NCI-H524 treated with DMSO at 0.1 percent for 48 hours (cell line): Measurements from ENCODE around the gene CLC.
"Not testable (repeated sequence)": the region's sequence is repeated elsewhere in the genome, so short reads cannot be mapped to it uniquely, and the experiment has no call there.

Source experiments
- DNase-seq: peaks from one replicate; lab custom pipeline; 2025; lab: John Stamatoyannopoulos, UW

The CLC gene

DNA sequence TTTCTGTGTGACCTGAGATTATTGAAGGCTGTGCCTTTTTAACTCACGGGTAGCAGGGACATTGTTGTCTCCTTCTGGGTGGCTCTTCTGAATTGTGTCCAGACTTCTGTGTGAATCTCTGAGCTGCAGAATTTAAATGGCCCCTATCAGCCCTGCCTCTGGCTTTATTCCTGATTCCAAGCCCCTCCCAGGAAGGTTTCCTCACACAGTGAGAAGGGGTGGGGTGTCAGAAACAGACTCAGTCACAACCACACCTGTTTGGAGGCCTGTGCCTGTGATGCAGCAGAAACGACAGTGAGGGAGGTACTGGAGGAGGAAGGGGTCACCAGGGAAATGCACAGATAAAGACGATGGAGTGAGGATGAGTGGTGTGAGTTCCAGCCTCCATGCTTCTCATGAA, at the start of gene CLC:
Gene CLC, minus strand, starts transcription at position 139 of the 400 bp plus-strand sequence. Its CDS starts 77 bp downstream, at position 62.
- DNase-seq = no peak

- DNase-seq = no peak
Measured at GRCh38 chr19:39780894-39781293, 43.1 kb upstream of the CLC start.

- no peak for DNase-seq
Measured at GRCh38 chr19:39778763-39779162, 40.9 kb upstream of the CLC start, which contains the start of gene LEUTX. TSS of gene LEUTX (plus strand) at chr19:39778854. CDS start at chr19:39778921, 67 bp downstream.

DNA sequence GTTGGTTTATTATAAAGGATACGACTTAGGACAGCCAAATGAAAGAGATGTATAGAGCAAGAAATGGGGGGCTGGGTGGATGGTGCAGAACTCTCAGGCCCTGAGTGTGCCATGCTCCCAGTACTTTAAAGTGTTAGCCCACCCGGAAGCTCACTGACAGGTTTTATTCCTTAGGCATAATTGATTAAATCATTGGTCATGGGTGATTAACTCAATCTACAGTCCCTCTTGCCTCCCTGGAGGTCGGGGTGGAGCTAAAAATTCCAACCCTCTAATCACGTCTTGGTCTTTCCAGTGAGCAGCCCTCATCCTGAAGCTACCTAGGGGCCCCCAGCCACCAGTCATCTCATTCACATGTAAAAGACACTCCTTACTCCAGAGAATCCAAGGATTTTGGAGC, 31.0 kb upstream of the CLC start:
- DNase-seq = no peak

GRCh38 chr19:39768334-39768733, 30.5 kb upstream of the CLC start:
- no peak for DNase-seq

DNA sequence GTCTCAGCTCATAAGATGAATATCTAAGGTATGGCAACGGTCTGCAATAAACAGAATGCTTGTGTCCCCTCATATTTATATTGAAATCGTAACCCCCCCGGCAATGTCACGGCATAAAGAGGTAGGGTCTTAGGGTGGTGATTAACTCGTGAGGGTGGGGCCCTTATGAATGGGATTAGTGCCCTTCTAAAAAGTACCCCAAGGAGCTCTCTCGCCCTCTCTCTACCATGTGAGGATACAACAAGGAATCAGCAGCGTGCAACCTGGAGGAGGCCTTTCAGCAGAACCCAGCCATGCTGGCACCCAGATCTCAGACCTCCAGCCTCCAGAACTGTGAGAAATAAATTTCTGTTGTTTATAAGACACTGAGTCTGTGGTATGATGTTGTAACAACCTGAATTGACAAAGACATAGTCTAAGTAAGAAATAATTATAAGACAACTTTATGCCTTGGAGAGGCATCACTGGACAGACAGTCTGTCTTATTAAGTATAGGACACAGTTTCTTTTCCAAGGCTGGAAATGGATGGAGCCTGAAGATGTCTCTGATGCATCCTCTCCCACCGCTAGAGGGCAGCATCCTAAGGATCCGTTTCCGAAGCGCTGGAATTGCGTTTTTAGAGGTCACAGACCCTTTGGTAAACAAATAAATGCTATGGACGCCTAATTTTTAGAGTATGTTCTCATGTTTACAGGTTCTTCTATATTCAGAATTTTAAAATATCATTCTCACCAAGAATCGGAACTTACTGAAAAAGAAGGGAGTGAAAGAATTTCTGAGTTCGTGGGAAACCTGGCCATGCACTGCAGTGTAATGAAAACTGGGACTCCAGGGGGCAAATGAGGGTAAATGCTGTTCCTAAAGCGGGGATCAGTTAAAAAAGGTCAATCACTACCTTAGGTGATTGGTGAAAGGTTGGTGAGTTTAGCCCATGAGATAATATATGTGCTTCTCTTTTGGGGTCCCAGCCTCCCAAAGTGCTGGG, 27.6 kb upstream of the CLC start:
- no peak for DNase-seq

GRCh38 chr19:39761851-39762250, 24.0 kb upstream of the CLC start:
- DNase-seq = not testable (repeated sequence)

DNA sequence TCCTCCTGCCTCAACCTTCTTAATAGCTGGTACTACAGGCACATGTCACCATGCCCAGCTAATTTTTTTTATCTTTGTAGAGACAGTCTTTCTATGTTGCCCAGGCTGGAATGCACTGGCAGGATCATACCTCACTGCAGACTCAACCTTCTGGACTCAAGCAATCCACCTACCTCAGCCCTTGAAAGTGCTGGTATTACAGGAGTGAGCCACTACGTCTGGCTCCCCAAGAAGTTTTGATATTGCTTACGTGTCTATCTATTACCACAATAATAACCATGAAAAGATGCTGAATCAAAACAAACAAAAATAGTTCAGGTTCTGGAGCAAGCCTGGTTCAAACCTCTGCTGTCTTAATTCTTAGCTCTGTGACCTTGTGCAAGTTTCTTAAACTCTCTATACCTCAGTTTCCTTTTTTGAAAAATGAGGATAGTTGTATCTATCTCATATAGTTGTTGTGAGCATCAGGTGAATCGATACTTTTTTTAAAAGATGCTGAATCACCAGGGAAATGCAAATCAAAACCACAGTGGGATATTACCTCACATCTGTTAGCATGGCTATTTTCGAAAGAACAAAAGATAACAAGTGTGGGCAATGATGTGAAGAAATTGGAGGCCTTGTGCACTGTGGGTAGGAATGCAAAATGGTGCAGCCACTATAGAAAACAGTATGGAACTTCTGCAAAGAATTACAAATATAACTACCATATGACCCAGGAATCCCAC, 21.8 kb upstream of the CLC start:
- no peak for DNase-seq

DNA sequence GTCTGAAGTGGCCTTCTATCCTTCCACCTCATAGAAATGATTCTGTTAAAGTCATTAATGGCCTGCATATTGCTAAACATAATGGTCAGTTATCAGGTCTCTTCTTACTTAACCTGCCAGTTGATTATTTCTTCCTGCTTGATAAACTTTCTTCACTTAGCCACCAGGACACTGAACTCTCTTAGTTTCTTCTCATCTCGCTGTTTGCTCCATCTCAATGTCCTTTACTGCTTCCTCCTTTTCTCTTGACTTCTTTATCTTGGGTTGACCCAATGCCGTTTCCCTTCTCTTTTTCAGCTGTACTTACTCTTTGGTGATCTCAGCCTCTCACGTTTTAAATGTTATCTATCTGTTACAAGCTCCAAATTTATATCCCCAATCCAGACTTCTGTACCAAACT, 17.1 kb upstream of the CLC start:
- no peak for DNase-seq

DNA sequence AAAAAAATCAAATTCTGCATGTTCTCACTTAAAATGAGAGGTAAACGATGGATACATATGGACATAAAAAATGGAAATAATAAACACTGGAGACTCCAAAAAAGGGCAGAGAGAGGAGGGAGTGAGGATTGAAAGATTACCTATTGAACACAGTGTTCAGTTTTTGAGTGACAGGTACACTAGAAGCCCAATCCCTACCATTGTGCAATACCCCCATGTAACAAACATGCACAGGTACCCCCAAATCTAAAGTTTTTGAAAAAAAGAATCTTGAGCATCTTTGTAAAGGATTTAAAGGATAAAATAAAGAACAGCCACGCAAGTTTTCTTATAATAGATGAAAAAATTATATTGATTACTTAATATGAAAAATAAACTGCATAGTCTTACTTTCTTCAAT, 16.7 kb upstream of the CLC start:
- DNase-seq = no peak

- DNase-seq = no peak
Measured at GRCh38 chr19:39752795-39753194, 15.0 kb upstream of the CLC start.

DNA sequence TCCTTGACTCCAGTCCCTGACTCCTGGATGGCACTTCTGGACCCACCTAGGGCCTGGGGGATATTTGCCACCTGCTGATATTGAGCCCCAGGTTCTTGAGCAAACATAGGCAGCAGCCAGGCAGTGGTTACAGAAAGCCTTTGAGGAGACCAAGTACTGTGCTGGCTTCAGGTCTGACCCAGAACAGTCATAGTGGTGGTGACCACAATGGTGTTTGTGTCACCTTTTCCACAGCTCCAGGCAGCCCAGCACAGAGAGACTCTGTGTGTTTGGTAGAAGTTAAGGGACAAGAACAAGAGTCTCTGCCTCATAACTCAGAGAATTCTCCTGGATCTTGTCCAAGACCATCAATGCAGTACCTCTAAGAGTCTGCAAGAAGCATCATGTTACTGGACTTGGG, 14.6 kb upstream of the CLC start:
- no peak for DNase-seq

GRCh38 chr19:39749981-39750380, 12.2 kb upstream of the CLC start:
- no peak for DNase-seq

DNA sequence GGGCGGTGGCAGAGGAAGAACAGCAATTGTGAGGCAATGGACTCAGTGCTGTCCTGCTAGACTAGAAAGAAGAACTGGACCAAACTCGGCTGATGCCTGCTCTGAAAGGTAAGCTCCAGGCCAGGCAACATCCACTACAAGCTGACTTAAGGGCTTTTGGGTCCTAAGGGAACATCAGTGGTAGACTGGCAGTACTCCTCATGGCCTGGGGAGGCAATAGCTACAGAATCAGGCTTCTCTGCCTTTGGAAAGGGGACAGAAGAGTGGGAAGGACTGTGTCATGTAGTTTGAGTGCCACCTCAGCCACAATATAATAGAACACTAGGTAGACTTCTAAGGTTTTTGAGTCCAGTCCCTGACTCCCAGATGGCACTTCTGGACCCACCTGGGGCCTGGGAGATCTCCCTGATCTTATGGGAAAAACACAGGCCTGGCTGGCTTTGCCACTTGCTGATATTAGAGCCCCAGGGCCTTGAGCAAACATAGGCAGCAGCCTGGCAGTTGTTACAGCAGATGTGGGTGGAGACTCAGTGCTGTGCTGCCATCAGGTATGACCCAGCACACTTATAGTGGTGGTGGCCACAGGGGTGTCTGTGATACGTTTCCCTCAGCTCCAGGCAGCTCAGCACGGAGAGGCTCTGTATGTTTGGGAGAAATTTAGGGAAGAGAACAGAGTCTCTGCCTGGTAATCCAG, 9.2 kb upstream of the CLC start:
- DNase-seq = no peak

- DNase-seq = no peak
Measured at GRCh38 chr19:39745643-39746042, 7.8 kb upstream of the CLC start.

- DNase-seq = no peak
Measured at GRCh38 chr19:39740395-39740794, 2.6 kb upstream of the CLC start.

- DNase-seq = no peak
Measured at GRCh38 chr19:39738814-39739213, 985 bp upstream of the CLC start.

- DNase-seq = no peak
Measured at GRCh38 chr19:39737351-39737750, 478 bp downstream of the CLC start.

GRCh38 chr19:39736088-39736487, 1.7 kb downstream of the CLC start:
- DNase-seq = no peak

DNA sequence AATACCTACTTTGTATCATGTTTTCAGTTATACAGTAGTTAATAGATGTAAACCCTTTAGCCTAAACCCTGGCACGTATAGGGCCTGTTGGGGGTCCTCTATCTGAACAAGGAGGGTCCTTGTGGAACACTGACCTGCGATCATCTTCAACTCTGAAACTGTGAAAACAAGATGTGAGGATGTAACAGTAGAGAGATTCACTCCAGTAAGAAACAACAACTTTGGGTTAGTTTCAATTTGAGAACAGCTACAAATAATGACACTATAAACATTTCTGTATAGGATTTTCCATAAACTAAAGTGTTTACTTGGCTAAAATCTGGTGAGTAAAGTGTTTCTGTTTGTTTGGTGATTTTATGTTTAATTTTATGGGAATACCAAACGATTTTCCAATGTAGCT, 2.1 kb downstream of the CLC start:
- no peak for DNase-seq

DNA sequence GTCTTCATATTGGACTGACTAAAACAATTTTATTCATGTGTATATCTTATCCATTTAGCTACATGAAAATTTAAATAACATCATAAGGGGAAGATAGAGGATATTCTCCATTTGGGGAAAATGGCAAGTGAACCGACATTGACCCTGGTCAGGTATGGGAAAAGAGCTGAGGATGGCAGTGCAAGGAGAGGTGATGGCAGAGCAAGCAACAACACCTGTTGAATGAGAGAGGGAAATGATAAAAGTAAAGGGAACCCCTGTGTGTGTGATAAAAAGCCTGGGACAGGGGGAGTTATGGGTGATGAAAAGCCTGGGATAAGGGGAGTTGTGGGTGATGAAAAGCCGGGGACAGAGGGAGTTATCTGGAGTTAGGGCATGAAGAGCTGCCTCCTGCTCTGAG, 4.0 kb downstream of the CLC start:
- DNase-seq = no peak

- DNase-seq = no peak
Measured at GRCh38 chr19:39731685-39732084, 6.1 kb downstream of the CLC start.
